Pancreas (tissue), 10 donors: ENCODE data around the gene ZMIZ2. TPM values are rescaled to one million over a fixed set of nuclear protein-coding genes. Genes with fewer than 3 reads are reported as not detected.

Experiments used
- ATAC-seq, 4 donors: fragments of 200-7000 bp; cut with Tn5 transposase; one replicate each; pipeline versions ENCODE4 v1.8.0 to v1.9.1; 2020; ENCODE audit warnings: mild to moderate bottlenecking in 4 of 4, moderate library complexity in 4 of 4
- DNase-seq, 6 donors: peaks; one replicate each; pipeline ENCODE4 v3.0.0-alpha.2; 2020
- FAIRE-seq: peaks from 2 replicates; lab custom pipeline; 2012; peaks lifted over from hg19 to GRCh38; lab: Jason Lieb, UNC
- H3K27ac ChIP-seq, 4 donors: fragments of 200-600 bp; sonication (generic); 1 replicate in 3 of 4; 2 replicates in 1 of 4; pipeline versions ENCODE4 v1.5.0 to v1.8.0; 2020
- H3K27me3 ChIP-seq, 4 donors: fragments of 200-600 bp; one replicate each; pipeline ENCODE4 v1.8.0; 2021
- H3K36me3 ChIP-seq, 3 donors: fragments of 200-600 bp; sonication (generic) in 1 of 3; one replicate each; pipeline versions ENCODE4 v1.5.0 to v1.8.0; 2020 to 2021
- H3K4me1 ChIP-seq, 3 donors: fragments of 200-600 bp; one replicate each; pipeline ENCODE4 v1.8.0; 2021
- H3K4me3 ChIP-seq, 4 donors: fragments of 200-600 bp; sonication (generic) in 2 of 4; one replicate each; pipeline versions ENCODE4 v1.5.0 to v1.8.0; 2020 to 2021
- H3K9me3 ChIP-seq, 4 donors: fragments of 200-600 bp; one replicate each; pipeline ENCODE4 v1.8.0; 2021
- CTCF ChIP-seq, 4 donors: fragments of 200-600 bp; sonication (generic) in 3 of 4; IDR thresholded peaks; one replicate each; pipeline versions ENCODE4 v1.5.0 to v1.8.0; 2021; ENCODE audit warnings: antibody characterized with exemption in 4 of 4
- WGBS, 2 donors: extraction: QIAGEN DNeasy Blood & Tissue Kit; methylation state at CpG; one replicate each; pipeline ENCODE4 v1.1.7; 2013; 5-methylcytosine and 5-hydroxymethylcytosine counted together
- intact Hi-C, 3 donors: fragments of 100-400 bp; cut with DNase I; formaldehyde crosslinking; loops; one replicate each; pipeline versions ENCODE4 v1.11.1 to v1.14.2; 2022
- polyA plus RNA-seq, 2 donors: library from polyadenylated mRNA; stranded (reverse); fragments of 200-250 nt; gene quantifications; one replicate each; pipeline ENCODE4 v1.2.3, GENCODE V29; 2013
- total RNA-seq, 6 donors: library from RNA; stranded (reverse); fragmentation: NEBNext Ultra II Directional in 4 of 6; extraction: Animal tissue kit (Norgen Biotek cat#: 25700) in 4 of 6; gene quantifications; one replicate each; pipeline versions ENCODE4 v1.2.1 to v1.2.4, GENCODE V29; 2021 to 2023
- donor health status: healthy with polysubstance abuse.
- donor health status: DM: no; HTN: no; CAD: no; lungs with moderate emphysema.
- donor health status: DM: no; HTN: no; CAD: no.
- donor health status: control.
- donor health status: control.
- donor health status: Bipolar disorder and iron deficiency.
- donor health status: DM: yes; HTN: yes; CAD: no.
- donor health status: DM: no; HTN: no; CAD: no.
- donor health status: DM: no; HTN: no; CAD: no.
- donor health status: DM: yes; HTN: yes; CAD: no.

Gene ZMIZ2
- total and polyA plus RNA-seq, 8 donors, result 38.4 to 199 (median 58.1) TPM

DNA sequence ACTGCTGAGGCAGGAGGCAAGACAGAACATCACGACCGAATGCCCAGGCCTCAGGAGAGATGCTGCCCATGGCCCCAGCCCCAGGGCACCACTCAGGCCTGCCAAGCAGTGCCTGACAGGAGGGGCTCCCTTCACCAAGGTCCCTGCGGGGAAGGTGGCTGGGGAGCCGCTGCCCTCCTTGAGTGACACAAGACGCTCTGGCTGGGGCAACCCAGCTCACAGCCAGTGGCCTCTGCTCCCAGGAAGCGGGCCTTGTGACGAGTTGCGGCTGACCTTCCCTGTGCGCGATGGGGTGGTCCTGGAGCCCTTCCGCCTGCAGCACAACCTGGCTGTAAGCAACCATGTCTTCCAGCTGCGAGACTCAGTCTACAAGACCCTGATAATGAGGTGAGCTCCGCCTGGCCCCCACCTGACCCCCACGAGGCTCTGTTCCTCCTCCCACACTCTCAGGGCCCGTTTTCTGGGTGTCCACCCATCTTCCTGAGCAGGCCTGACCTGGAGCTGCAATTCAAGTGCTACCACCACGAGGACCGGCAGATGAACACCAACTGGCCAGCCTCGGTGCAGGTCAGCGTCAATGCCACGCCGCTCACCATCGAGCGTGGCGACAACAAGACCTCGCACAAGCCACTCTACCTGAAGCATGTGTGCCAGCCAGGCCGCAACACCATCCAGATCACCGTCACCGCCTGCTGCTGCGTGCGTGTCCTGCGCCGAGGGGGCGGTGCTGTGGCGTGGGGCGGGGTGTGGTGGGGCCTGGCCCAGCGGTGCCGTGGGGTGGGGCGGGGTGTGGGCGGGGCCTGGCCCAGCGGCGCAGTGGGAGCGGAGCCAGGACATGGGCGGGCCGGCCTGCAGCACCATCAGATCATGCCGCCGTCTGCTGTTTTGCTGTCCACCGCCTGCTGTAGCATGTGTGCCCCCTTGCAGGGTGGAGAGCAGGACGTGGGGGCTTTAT lies 12.8 kb downstream of the ZMIZ2 start:
- H3K27me3 ChIP-seq, result no peaks in the 10 kb centered on the region
- ATAC-seq (peak; percentile 25 to 58 (median 52)), FAIRE-seq (no peak), DNase-seq (peak in 1 of 6 donors; percentile 76)
- H3K4me1 ChIP-seq, result no peaks in the 10 kb centered on the region
- 90 to 91% methylated on average over 48 of the region's 48 CpGs for WGBS, 2 donors
- intact Hi-C loops, result no loop called here
- H3K9me3 ChIP-seq, result no peaks in the 10 kb centered on the region
- peaks cover 3 to 84% (median 33%) of the 10 kb centered on the region in 3 donors for H3K36me3 ChIP-seq
- no peak for TF ChIP-seq CTCF (IDR thresholded peaks at IDR 0.05)
- no peak overlapping the region for H3K4me3 ChIP-seq
- H3K27ac ChIP-seq, result no peak overlapping the region

DNA sequence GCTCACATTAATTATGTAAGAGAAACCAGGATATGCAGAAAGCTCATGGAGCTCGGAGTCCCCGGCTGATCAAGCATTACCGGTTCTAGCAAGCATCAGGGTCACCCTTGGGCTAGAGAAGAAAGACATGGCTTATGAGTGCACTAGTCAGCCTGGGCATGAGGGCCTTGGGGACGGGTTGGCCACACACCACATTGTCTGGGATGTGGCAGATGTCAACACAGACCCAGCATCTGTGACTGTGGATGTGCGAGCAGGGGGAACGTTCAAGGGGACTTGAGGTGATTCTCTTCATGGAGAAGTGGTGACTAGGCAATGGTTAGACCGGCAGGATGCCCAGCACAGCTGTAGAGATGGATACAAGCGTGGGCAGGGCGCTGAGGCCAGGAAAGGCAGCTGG lies 13.7 kb downstream of the ZMIZ2 start:
- FAIRE-seq (no peak), DNase-seq (no peak), ATAC-seq (no peak)
- Histone ChIP-seq H3K4me3 (no peak overlapping the region), H3K27me3 (no peaks in the 10 kb centered on the region), H3K4me1 (peaks cover 0 to 4% (median 3%) of the 10 kb centered on the region in 3 donors), H3K36me3 (peaks cover 3 to 84% (median 30%) of the 10 kb centered on the region in 3 donors), H3K27ac (no peak overlapping the region), H3K9me3 (no peaks in the 10 kb centered on the region)
- 85 to 92% methylated on average over 9 of the region's 9 CpGs for WGBS, 2 donors
- TF ChIP-seq CTCF (IDR thresholded peaks at IDR 0.05), result no peak
- intact Hi-C loops, result no loop called here

- Histone ChIP-seq H3K36me3 (peaks cover 3 to 81% (median 30%) of the 10 kb centered on the region in 3 donors), H3K4me1 (peaks cover 4 to 9% (median 9%) of the 10 kb centered on the region in 3 donors), H3K27ac (no peak overlapping the region), H3K27me3 (no peaks in the 10 kb centered on the region), H3K4me3 (no peak overlapping the region), H3K9me3 (no peaks in the 10 kb centered on the region)
- peak in 1 of 6 donors; percentile 63 for DNase-seq
- intact Hi-C loops, result no loop called here
- no peak for FAIRE-seq
- 92 to 95% methylated on average over 20 of the region's 20 CpGs for WGBS, 2 donors
- no peak for ATAC-seq
- TF ChIP-seq CTCF (IDR thresholded peaks at IDR 0.05), result no peak
Observed at GRCh38 chr7:44762726-44763522, 14.3 kb downstream of the ZMIZ2 start.

DNA sequence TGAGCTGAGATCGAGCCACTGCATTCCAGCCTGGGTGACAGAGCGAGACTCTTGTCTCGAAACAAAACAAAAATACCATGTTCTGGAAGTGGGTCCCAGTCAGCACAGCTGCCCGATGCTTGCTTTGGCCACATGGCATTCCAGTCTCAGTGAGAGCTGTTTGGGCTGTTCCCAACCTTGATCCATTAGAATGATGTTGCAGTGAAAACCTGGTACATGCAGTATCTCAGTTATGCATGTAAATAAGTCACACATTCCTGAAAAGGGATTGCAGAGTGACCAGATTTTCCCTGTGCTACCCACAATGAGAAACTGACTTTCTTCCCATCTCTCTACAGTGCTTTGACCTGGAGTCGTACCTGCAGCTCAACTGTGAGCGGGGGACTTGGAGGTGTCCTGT lies 15.4 kb downstream of the ZMIZ2 start:
- FAIRE-seq, result no peak
- 96% methylated on average over 6 of the region's 6 CpGs for WGBS, 2 donors
- H3K27ac ChIP-seq, result no peak overlapping the region
- no peaks in the 10 kb centered on the region for H3K27me3 ChIP-seq
- DNase-seq, result no peak
- no peak overlapping the region for H3K4me3 ChIP-seq
- ATAC-seq, result no peak
- TF ChIP-seq CTCF (IDR thresholded peaks at IDR 0.05), result no peak
- H3K36me3 ChIP-seq, result peaks cover 3 to 77% (median 30%) of the 10 kb centered on the region in 3 donors
- H3K4me1 ChIP-seq, result peaks cover 10 to 20% (median 12%) of the 10 kb centered on the region in 3 donors
- intact Hi-C loops, result no loop called here
- no peaks in the 10 kb centered on the region for H3K9me3 ChIP-seq
